HUES64 (cell line): ENCODE results near the gene RUVBL1.

Experiments used
- H3K27ac ChIP-seq: 2 replicates; pipeline ENCODE4 v1.7.0; 2013; ENCODE audit warnings: low read depth, low read length, inconsistent platforms
- H3K27me3 ChIP-seq: 2 replicates; pipeline ENCODE4 v1.6.1; 2013; ENCODE audit warnings: mild to moderate bottlenecking, low read length; ENCODE audit not compliant: insufficient read depth
- H3K36me3 ChIP-seq: 2 replicates; pipeline ENCODE4 v1.6.1; 2013; ENCODE audit warnings: mild to moderate bottlenecking, low read length; ENCODE audit not compliant: insufficient read depth
- H3K4me1 ChIP-seq: 2 replicates; pipeline ENCODE4 v1.6.1; 2013; ENCODE audit warnings: mild to moderate bottlenecking, low read length, moderate library complexity; ENCODE audit not compliant: insufficient read depth
- H3K4me3 ChIP-seq: 2 replicates; pipeline ENCODE4 v1.5.1; 2013; ENCODE audit warnings: mild to moderate bottlenecking, low read length, moderate library complexity
- H3K9ac ChIP-seq: 2 replicates; pipeline ENCODE4 v1.6.1; 2013; ENCODE audit warnings: mild to moderate bottlenecking, low read depth, low read length
- H3K9me3 ChIP-seq: 2 replicates; pipeline ENCODE4 v1.6.1; 2013; ENCODE audit warnings: low read depth, low read length; ENCODE audit not compliant: insufficient read depth
- WGBS: fragments of 150-250, 120-280 bp; methylation state at CpG from one replicate; pipeline ENCODE4 v1.1.7; 2013; ENCODE audit warnings: missing lambda C conversion rate; 5-methylcytosine and 5-hydroxymethylcytosine counted together

The RUVBL1 gene

GRCh38 chr3:128081846-128082245 is 41.8 kb downstream of the RUVBL1 start:
- H3K4me3 ChIP-seq, result no peak overlapping the region
- H3K9ac ChIP-seq, result no peak overlapping the region
- H3K27ac ChIP-seq, result no peak overlapping the region
- WGBS, result 95% methylated on average over 4 of the region's 4 CpGs
- no peaks in the 10 kb centered on the region for H3K9me3 ChIP-seq
- peaks cover 10% of the 10 kb centered on the region for H3K27me3 ChIP-seq
- H3K4me1 ChIP-seq, result peaks cover 3% of the 10 kb centered on the region; the same call in 1 of the 2 replicates
- peaks cover 86% of the 10 kb centered on the region for H3K36me3 ChIP-seq

- Histone ChIP-seq H3K4me3 (no peak overlapping the region), H3K27me3 (peaks cover 16% of the 10 kb centered on the region), H3K36me3 (peaks cover 80% of the 10 kb centered on the region), H3K9ac (no peak overlapping the region), H3K9me3 (no peaks in the 10 kb centered on the region), H3K27ac (no peak overlapping the region), H3K4me1 (peaks cover 3% of the 10 kb centered on the region; the same call in 1 of the 2 replicates)
- 94% methylated on average over 6 of the region's 6 CpGs for WGBS
These were observed 42.4 kb downstream of the RUVBL1 start for GRCh38 chr3:128081226-128081625.

- Histone ChIP-seq H3K4me3 (no peak overlapping the region), H3K27ac (no peak overlapping the region), H3K27me3 (peaks cover 22% of the 10 kb centered on the region), H3K9me3 (no peaks in the 10 kb centered on the region), H3K4me1 (peaks cover 3% of the 10 kb centered on the region; the same call in 1 of the 2 replicates), H3K36me3 (peaks cover 74% of the 10 kb centered on the region), H3K9ac (no peak overlapping the region)
- WGBS, result 94% methylated on average over 6 of the region's 6 CpGs
These were observed 43.1 kb downstream of the RUVBL1 start for GRCh38 chr3:128080323-128081080.

- H3K27me3 ChIP-seq, result peaks cover 22% of the 10 kb centered on the region
- no peaks in the 10 kb centered on the region for H3K9me3 ChIP-seq
- peaks cover 6% of the 10 kb centered on the region; the same call in 1 of the 2 replicates for H3K4me1 ChIP-seq
- WGBS, result 94% methylated on average over 9 of the region's 9 CpGs
- no peak overlapping the region for H3K4me3 ChIP-seq
- peaks cover 67% of the 10 kb centered on the region for H3K36me3 ChIP-seq
- H3K27ac ChIP-seq, result no peak overlapping the region
- H3K9ac ChIP-seq, result no peak overlapping the region
These were observed 43.8 kb downstream of the RUVBL1 start for GRCh38 chr3:128079823-128080222.

- no peak overlapping the region for H3K4me3 ChIP-seq
- peaks cover 6% of the 10 kb centered on the region; the same call in 1 of the 2 replicates for H3K4me1 ChIP-seq
- H3K27ac ChIP-seq, result no peak overlapping the region
- H3K9ac ChIP-seq, result no peak overlapping the region
- 96% methylated on average over 8 of the region's 8 CpGs for WGBS
- peaks cover 58% of the 10 kb centered on the region for H3K36me3 ChIP-seq
- peaks cover 22% of the 10 kb centered on the region for H3K27me3 ChIP-seq
- no peaks in the 10 kb centered on the region for H3K9me3 ChIP-seq
These were observed 44.7 kb downstream of the RUVBL1 start for GRCh38 chr3:128078875-128079274.

GRCh38 chr3:128078322-128078721 is 45.3 kb downstream of the RUVBL1 start:
- Histone ChIP-seq H3K4me1 (peaks cover 6% of the 10 kb centered on the region; the same call in 1 of the 2 replicates), H3K27me3 (peaks cover 22% of the 10 kb centered on the region), H3K4me3 (no peak overlapping the region), H3K9me3 (no peaks in the 10 kb centered on the region), H3K27ac (no peak overlapping the region), H3K9ac (no peak overlapping the region), H3K36me3 (peaks cover 56% of the 10 kb centered on the region)
- 89% methylated on average over 5 of the region's 5 CpGs for WGBS

GRCh38 chr3:128077665-128078064 is 45.9 kb downstream of the RUVBL1 start:
- no peak overlapping the region; the same call in 1 of the 2 replicates for H3K4me3 ChIP-seq
- no peak overlapping the region for H3K27ac ChIP-seq
- no peak overlapping the region for H3K9ac ChIP-seq
- H3K9me3 ChIP-seq, result no peaks in the 10 kb centered on the region
- H3K36me3 ChIP-seq, result peaks cover 54% of the 10 kb centered on the region
- WGBS, result 86% methylated on average over 1 of the region's 1 CpG
- H3K27me3 ChIP-seq, result peaks cover 22% of the 10 kb centered on the region
- peaks cover 6% of the 10 kb centered on the region; the same call in 1 of the 2 replicates for H3K4me1 ChIP-seq

GRCh38 chr3:128077202-128077624 is 46.4 kb downstream of the RUVBL1 start:
- peaks cover 6% of the 10 kb centered on the region; the same call in 1 of the 2 replicates for H3K4me1 ChIP-seq
- H3K36me3 ChIP-seq, result peaks cover 54% of the 10 kb centered on the region
- H3K27ac ChIP-seq, result no peak overlapping the region
- 13% methylated on average over 11 of the region's 11 CpGs for WGBS
- H3K9ac ChIP-seq, result no peak overlapping the region
- H3K9me3 ChIP-seq, result no peaks in the 10 kb centered on the region
- H3K4me3 ChIP-seq, result peak overlapping the region; percentile 46
- H3K27me3 ChIP-seq, result peaks cover 22% of the 10 kb centered on the region

GRCh38 chr3:128076483-128077201 is 47.0 kb downstream of the RUVBL1 start:
- peaks cover 6% of the 10 kb centered on the region; the same call in 1 of the 2 replicates for H3K4me1 ChIP-seq
- no peaks in the 10 kb centered on the region for H3K9me3 ChIP-seq
- H3K27me3 ChIP-seq, result peaks cover 22% of the 10 kb centered on the region
- WGBS, result 4% methylated on average over 79 of the region's 79 CpGs
- no peak overlapping the region for H3K9ac ChIP-seq
- H3K27ac ChIP-seq, result no peak overlapping the region
- H3K36me3 ChIP-seq, result peaks cover 54% of the 10 kb centered on the region
- H3K4me3 ChIP-seq, result peak overlapping the region; percentile 46

- Histone ChIP-seq H3K4me3 (peak overlapping the region; percentile 55), H3K27ac (no peak overlapping the region; the same call in 1 of the 2 replicates), H3K9me3 (no peaks in the 10 kb centered on the region), H3K27me3 (peaks cover 22% of the 10 kb centered on the region), H3K9ac (peak overlapping the region; percentile 19; the same call in 1 of the 2 replicates), H3K36me3 (peaks cover 54% of the 10 kb centered on the region), H3K4me1 (peaks cover 6% of the 10 kb centered on the region; the same call in 1 of the 2 replicates)
- WGBS, result 1% methylated on average over 78 of the region's 78 CpGs
These were observed 47.8 kb downstream of the RUVBL1 start for GRCh38 chr3:128075522-128076482.
